ENCODE data around the gene SLC7A1.
A peak's percentile ranks its signal among the peaks of the same experiment; 100 is the strongest.

SLC7A1 gene

DNA sequence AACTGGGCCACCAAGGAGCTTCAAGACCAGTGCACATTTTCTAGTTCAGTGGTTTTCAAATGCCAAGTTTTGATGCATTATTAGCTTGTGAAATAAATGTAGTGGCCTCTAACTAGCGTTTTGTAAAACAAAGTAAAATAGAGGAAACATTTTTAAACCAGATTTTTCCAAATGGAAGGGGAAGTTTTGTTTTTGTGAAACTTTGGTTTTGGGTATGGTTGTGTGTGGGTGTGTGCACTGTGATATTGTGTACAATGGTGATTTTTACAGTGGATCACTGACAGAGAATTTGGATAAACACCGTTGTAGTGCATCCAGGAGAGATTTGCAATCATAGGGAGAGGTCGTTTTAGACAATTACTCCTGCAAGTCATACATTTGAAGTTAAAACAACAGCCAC is 108.9 kb downstream of the SLC7A1 start:
- DNase-seq (ENCODE audit: low spot score) = no peak

DNA sequence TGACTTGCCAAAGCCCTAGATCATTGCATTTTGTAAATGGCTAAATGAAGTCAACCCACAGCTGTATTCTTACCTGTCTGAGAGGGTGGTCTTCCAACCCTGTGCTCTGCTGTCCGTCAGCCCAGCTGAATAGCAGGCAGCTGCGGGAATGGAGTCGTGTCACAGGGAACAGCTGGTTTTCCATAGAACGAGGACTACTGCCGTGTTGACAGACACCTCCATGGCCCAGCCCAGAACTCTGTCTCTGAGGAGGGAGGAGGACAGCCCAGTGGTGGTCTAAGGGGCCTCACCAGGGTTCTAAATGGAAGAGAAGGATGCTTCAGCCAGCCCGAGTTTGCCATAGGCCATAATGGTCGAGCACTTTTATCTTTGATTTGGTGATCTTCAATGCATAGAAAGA is 110.7 kb downstream of the SLC7A1 start:
- no peak for DNase-seq (ENCODE audit: low spot score)

DNA sequence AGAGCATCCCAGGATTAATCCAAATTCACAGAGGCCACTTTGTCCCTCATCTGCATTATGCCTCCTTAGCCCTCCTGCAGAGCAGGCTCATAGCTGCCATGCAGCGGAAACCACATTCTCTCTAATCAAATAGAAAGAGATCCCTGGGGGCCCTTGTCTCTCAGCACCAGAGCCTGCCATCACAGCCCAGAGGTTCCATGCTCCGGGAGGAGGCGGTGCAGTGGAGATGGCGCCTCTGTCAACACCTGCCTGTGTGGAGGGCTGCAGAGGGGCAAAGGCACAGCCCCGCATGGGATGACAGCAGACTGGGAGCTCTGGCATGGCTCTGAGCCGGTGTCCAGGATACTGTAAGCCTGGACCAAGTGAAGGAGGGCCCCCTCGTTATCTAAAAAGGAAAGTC is 111.3 kb downstream of the SLC7A1 start:
- no peak for DNase-seq (ENCODE audit: low spot score)

DNA sequence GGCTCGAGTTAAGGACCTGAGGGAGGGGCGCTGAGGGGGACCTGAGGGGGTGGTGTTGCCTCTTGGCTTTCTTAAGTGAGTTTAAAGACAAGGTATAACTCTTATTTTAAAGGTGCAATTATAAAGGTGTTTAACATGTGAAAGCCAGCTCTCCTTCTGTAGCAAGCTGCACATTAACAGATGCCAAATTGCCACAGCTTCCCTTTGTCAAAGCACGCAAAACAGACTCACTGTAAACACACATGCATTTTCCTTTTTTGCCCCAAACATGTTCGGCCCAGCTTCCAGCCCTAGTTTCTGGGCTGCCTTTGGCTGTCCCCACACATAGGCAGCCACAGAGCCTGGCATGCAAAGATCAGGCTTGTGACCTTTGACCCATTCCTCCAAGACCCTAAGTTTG is 111.9 kb downstream of the SLC7A1 start:
- DNase-seq (ENCODE audit: low spot score) = no peak

DNA sequence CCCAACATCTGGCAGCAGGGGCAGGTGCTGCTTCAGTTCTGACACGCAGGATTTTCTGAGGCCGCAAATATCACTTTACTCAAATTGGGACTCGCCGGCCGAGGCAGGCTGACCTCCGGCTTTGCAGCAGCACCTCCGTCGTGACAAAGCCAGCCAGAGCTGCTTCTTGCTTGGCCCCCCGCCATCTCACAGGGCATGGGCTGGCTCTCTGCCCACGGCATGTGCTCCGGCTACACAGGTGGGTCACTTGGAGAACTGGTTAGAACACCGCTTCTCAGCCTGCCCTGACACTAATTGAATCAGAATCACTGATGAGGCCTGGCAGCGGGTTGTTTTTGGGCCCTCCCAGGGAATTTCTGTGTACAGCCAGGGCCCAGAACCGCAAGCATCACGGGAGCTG is 112.3 kb downstream of the SLC7A1 start:
- DNase-seq (ENCODE audit: low spot score) = no peak

DNA sequence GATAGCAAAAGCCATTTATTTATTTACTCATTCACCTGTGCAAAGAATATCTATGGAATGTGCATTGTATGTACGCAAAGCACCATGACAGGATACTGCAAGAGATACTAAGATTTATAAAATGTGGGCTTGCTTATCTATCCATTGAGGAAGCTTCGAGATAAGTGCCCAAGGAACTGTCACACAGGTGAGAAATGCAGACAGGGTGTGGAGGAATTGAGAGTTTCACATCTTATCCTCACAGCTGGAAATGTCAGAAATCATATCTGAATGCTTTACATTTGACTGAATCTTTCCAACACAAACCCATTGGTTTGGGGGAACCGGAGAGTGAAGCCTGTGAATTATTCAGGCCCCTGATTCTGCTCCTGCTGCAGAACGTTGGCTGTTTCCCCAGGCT is 113.0 kb downstream of the SLC7A1 start:
- DNase-seq (ENCODE audit: low spot score) = no peak

DNA sequence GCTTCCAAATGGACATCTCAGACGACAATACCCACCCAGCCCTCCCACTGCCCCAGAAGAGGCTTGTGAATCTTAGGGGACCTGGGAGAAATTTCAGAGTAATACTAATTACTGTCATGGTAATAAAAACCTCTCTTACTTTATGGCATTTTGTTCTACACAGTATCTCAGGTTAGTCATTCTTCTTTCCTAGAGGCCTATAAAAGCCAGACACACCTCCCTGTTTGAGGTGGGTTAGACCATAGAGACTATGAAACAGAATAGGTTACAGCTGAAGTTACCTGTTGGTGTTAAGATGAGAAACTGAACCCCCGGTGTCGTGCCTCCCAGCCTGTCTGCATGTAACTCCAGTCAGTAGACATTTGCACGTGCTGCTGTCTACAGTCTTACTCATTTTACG is 113.9 kb downstream of the SLC7A1 start:
- DNase-seq (ENCODE audit: low spot score) = no peak

DNA sequence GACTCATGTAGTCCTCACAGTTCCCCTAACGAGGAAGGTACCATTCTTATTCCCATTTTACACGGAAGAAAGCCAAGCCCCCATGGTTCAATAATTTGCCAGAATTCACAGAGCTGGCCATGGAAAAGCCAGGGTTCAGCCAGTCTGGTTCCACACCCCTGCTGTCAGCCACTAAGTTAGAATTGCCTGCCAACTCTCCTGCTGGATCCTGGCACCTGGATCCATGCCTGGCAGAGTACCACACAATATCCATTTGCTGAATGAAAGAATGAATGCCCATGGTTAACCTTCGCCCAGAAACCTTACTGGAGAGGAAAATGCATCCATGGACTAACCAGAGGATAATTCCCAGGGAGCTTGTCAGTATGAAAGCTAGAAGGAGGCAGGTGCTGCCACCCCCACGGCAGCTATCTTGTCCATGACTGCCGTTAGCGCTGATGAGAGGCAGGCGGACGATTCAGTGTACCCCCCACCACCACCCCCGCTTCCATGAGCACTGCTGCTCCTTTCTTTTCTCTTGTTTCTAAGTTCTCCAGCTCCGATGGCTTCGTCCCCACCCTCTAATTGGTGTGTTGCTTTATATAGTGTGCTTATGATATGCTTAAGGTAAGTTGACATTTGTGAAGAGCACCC is 114.5 kb downstream of the SLC7A1 start:
- DNase-seq (ENCODE audit: low spot score) = no peak

DNA sequence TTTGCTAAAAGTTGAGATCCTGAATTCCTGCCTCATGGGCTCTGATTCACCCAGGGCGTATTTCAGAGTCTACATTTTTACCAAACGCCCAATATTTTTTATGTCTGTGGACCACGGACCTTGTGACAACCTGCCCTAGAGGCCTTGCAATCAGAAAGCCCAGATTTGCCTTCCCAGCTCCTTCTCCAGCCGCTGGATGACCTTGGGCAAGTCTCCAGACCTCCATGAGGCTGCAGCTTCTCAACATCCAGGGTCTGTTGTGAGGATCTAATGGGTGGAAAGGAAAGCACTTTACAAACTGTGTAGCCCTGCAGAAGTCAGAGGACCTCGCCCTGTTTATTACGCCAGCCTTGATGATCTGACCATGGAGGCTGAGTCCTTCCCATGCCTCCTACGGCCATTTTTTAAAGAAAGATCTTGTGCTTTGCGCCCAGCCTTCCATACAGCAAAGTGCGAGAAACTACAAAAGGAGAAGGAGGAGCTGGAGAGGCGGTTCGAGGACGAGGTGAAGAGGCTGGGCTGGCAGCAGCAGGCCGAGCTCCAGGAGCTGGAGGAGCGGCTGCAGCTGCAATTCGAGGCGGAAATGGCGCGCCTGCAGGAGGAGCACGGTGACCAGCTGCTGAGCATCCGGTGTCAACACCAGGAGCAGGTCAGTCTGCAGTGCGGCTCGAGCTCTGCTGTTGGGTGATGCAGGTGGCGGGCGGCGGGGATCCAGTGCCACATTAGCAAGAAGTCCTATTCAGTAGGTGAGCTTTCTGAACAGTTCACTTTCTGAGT is 115.6 kb downstream of the SLC7A1 start:
- DNase-seq (ENCODE audit: low spot score) = no peak

DNA sequence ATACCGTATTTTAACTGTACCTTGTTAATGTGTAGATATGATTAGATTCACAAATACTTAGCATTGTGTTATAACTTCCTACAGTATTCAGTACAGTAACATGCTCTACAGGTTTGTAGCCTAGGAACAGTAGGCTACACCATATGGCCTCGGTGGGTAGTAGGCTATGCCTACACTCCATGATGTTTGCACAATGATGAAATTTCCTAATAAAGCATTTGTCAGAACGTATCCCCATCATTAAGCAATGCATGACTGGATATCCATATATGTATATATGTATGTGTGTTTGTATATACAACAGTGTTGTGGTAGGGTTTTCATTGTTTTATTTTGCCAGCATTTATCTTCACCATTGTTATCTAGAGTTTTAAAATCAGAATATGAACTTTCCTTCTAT is 119.4 kb downstream of the SLC7A1 start:
- DNase-seq (ENCODE audit: low spot score) = no peak

DNA sequence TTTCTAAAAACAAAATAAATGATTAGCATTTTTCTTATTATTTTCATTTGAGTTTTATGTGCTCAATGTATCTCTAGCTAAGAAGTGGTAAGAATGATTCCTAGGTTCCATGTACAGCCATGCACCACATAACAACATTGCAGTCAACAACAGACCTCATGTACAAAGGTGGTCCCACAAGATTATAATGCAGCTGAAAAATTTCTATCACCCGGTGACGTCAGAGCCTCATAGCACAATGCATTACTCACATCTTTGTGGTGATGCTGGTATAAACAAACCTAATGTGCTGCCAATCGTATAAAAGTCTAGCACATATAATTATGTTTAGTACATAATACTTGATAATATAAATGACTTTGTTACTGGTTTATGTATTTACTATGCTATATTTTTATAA is 120.5 kb downstream of the SLC7A1 start:
- DNase-seq (ENCODE audit: low spot score) = no peak

DNA sequence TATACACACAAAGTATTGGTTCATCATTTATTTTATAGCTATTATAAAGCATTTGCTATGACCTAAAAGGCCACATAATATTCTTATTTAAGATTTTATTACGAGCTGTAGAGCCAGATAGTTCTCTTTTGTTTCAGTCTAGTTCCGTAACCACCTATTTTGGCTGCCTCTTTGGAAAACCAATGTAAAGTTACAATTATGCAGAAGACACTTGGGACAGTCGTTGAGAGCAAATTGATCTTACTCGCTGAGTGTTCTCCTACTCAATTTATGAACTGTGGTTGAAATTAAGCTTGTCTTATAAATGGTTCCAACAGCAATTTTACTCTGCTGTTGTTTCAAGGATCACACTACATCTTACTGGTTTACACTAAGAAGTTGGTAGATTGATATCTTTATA is 122.3 kb downstream of the SLC7A1 start:
- no peak for DNase-seq (ENCODE audit: low spot score)

DNA sequence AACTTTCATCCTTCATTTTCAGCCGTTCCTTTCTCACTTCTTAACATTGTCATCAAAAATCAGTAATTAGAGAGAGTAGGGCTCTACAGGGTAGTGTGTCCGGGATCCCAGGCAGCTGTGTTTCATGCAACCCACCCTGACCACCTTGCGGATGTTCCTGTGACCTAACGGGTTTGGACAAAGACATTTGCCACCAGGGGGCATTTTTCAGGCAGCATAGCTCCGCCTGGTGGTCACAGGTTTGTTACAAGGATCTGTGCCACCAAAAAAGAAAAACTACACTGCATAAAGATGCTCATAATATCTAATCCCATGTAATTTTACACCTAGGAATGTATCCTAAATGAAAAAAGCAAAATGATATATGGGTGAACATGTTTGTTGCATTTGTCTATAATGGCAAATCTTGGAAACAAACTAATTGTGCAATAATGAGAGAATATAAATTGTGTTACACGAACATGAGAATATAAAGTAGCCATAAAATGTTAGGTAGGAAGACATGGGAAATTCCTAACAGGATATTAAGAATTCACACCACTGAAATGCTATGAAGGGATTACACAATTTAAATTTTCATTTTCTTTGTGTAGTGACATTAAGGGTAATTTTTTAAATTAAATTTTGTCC is 123.0 kb downstream of the SLC7A1 start:
- peak; percentile 71 for DNase-seq (ENCODE audit: low spot score)

DNA sequence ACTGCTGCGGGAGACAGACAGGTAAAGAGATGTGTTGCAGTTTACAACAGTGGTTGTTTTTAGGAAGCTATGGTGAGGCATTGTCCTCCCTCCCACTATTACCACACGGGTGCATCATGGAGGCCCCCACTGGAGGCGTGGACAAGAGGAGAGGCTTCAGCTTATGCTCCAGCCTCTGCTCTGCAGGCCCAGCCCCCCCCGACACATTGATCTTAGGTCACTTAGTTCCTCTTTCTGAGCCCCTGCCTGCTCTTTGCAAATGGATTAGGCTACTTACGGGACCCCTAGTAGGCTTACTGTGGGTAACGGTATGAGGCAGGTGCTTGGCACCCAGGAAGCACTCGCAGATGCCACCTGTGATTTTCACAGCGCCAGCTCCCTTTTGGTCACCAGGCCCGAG is 123.9 kb downstream of the SLC7A1 start:
- DNase-seq (ENCODE audit: low spot score) = no peak

DNA sequence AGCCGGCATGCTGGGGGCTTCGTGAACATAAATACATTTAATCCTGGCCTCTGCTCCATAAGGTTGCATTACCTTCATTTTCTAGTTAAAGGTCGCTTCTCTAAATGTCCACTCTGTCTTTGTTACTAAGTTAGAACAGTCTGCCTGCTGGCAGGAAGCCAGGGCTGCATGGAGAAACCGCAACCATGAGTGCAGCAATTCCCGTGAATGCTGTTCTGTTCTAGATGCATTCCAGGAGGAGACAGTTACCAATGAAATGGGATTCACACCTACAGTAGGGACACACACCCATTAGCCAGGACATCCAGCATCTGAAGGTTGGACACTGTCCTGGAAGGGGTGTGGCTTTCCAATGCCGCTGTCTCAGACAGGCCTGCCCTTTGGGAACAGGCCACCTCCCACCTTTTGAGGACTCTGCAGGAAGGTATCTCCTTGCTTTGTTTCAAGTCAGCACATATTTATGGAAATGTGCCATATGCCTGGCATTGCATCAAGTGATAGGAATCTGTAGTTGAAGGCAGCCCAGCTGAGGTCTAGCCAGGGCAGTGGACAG is 129.7 kb downstream of the SLC7A1 start:
- no peak for DNase-seq (ENCODE audit: low spot score)

DNA sequence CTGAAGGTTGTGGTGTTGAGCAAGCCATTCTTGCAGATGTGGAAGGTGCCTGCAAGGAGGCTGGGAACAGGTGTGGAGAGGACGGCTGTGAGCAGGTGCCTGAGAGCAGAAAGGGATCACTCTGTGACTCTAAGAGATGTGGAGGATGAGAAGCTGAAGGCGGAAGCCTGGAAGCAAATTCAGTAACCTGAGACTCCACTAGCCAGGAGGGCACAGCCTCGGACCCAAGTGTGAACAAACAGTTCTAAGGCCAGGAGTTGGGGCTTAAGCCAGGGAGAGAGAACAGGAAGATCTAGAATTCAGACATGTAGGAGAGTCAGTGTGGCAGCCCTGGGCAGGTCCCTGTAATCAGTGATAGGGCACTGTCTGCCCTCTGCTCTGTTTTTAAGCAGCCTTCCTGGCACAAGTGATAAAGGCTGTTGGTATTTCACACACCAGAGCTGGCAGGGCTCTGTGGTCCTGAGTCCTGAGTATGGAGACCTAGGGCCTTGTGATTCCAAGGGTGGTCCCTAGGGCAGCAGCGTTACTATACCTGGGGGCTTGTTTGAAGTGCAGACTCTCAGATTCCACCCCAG is 131.3 kb downstream of the SLC7A1 start:
- no peak for DNase-seq (ENCODE audit: low spot score)

DNA sequence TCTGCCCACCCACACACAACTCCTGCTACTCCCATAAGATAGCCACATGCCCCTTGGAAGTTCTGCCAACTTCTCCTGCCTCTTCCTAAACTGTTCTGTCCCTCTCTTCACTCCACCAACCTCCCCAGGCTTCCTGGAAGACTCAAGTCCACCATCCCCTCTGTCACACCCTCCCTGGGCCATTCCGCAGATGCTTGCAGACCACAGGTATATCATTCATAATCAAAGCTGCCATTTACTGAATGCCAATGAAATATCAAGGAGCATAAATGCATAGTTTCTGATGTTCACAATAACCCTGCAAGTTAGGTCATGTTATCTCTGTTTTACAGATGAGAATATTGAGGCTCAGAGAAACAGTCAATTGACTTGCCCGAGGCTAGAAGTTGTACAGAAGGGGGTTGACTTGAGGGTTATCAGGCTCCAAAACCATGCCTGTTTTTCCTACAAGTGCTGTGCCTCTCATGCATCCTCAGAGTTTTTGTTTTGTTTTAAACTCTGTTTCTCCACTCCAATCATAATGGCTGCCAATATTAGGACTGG is 135.6 kb downstream of the SLC7A1 start:
- DNase-seq (ENCODE audit: low spot score) = no peak
